HG03108 (cell line): ENCODE data around the gene CSN2.

Source experiments
- ATAC-seq: cut with Tn5 transposase; IDR thresholded peaks from one replicate; pipeline ENCODE4 v1.9.1; 2021; ENCODE audit warnings: moderate library complexity; ENCODE audit not compliant: unreplicated experiment

CSN2 gene

GRCh38 chr4:69907151-69907550 lies 58.4 kb downstream of the CSN2 start:
- ATAC-seq, result no peak
